SJSA1 (cell line): ENCODE data around the gene NRN1. TPM values are rescaled to one million over a fixed set of nuclear protein-coding genes. Genes with fewer than 3 reads are reported as not detected.
"Not testable (repeated sequence)": the region's sequence is repeated elsewhere in the genome, so short reads cannot be mapped to it uniquely, and the experiment has no call there.

Source experiments
- DNase-seq, 2 experiments: peaks; one replicate each; pipeline ENCODE4 v3.0.0-alpha.2; 2015 to 2020; ENCODE audit warnings: low spot score in 2 of 2, low read depth in 1 of 2
- H3K27ac ChIP-seq: fragments of 250-450 bp; sonication (Bioruptor Pico); 2 replicates; pipeline ENCODE4 v1.5.1; 2020; ENCODE audit warnings: mild to moderate bottlenecking, moderate library complexity
- H3K27me3 ChIP-seq: fragments of 250-450 bp; sonication (Bioruptor Pico); replicated peaks from 2 replicates; pipeline ENCODE4 v1.5.1; 2020; ENCODE audit warnings: mild to moderate bottlenecking, moderate library complexity
- H3K36me3 ChIP-seq: fragments of 250-450 bp; sonication (Bioruptor Pico); 2 replicates; pipeline ENCODE4 v1.5.1; 2020; ENCODE audit warnings: mild to moderate bottlenecking
- H3K4me1 ChIP-seq: fragments of 250-450 bp; sonication (Bioruptor Pico); replicated peaks from 2 replicates; pipeline ENCODE4 v1.6.1; 2021; ENCODE audit warnings: mild to moderate bottlenecking
- H3K4me3 ChIP-seq: fragments of 250-450 bp; sonication (Bioruptor Pico); 2 replicates; pipeline ENCODE4 v1.5.1; 2020; ENCODE audit warnings: mild to moderate bottlenecking
- H3K9me3 ChIP-seq: fragments of 250-450 bp; sonication (Bioruptor Pico); replicated peaks from 2 replicates; pipeline ENCODE4 v1.5.1; 2020; ENCODE audit warnings: mild to moderate bottlenecking
- total RNA-seq: library from RNA; depleted of rRNA; stranded (reverse); fragments of >200 nt; shearing (Covaris generic); gene quantifications from 2 replicates; pipeline ENCODE4 v1.2.3, GENCODE V29; 2014

Gene NRN1
- total RNA-seq, 1 experiment from 2014 or later, result 19.4 TPM

GRCh38 chr6:5984150-5985089 lies 22.3 kb downstream of the NRN1 start:
- no peaks in the 10 kb centered on the region for H3K36me3 ChIP-seq
- 0 out of 2 replicates have a peak, but pooled peaks cover 3% of the 10 kb centered on the region for H3K9me3 ChIP-seq
- no peak for DNase-seq
- H3K4me3 ChIP-seq, result no peak overlapping the region
- peaks cover 18% of the 10 kb centered on the region for H3K4me1 ChIP-seq
- H3K27ac ChIP-seq, result no peak overlapping the region
- no peaks in the 10 kb centered on the region for H3K27me3 ChIP-seq

DNA sequence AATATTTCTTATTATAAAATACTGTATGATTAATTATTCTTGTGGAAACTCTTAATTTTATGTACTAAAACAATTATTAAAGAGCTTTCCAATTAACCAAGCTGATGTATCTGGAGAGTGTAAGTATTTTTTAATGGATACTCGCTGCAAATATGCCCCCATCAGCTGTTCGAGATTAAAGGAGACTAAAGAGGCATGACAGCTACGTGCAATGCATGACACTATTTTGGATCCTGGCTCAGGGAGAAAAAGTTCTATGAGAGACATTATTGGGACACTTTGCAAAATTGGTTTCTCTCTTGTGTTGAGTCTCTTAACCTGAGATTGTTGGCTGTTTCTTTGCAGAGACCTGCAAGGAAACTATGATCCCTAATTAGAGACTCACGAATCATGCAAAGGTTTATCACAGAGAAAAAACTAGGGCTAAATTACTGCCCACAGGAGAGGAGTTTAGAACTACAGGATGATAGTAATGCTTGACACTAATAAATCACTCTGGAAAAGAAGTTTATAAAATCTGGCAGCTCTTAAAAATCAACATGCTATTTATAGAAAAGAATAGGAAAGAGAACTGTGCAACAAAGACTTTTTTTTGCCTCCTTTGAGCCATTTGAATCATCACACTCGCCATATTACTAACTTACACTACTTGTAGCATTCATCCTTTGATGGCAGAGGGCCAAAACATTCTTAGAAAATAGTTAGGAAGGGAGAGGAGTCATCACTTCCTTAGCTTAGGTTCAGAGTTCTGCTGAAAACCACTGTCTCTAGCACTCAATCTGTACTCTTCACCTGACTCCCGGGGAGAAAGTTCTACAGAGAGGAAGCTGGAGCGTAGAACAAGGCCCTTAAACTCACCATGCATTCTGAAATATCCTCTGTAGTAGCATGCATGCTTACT lies 25.3 kb downstream of the NRN1 start:
- H3K9me3 ChIP-seq, result no peaks in the 10 kb centered on the region
- H3K27ac ChIP-seq, result no peak overlapping the region
- H3K27me3 ChIP-seq, result no peaks in the 10 kb centered on the region
- peak in 1 of 2 experiments; percentile 53 for DNase-seq
- H3K36me3 ChIP-seq, result no peaks in the 10 kb centered on the region
- peaks cover 4% of the 10 kb centered on the region; the same call in 1 of the 2 replicates for H3K4me1 ChIP-seq
- H3K4me3 ChIP-seq, result no peak overlapping the region

- H3K4me3 ChIP-seq, result no peak overlapping the region
- no peaks in the 10 kb centered on the region for H3K9me3 ChIP-seq
- H3K27me3 ChIP-seq, result no peaks in the 10 kb centered on the region
- H3K27ac ChIP-seq, result no peak overlapping the region
- H3K4me1 ChIP-seq, result peaks cover 4% of the 10 kb centered on the region; the same call in 1 of the 2 replicates
- no peaks in the 10 kb centered on the region for H3K36me3 ChIP-seq
- no peak for DNase-seq
Measured at GRCh38 chr6:5979650-5980420, 26.9 kb downstream of the NRN1 start.

DNA sequence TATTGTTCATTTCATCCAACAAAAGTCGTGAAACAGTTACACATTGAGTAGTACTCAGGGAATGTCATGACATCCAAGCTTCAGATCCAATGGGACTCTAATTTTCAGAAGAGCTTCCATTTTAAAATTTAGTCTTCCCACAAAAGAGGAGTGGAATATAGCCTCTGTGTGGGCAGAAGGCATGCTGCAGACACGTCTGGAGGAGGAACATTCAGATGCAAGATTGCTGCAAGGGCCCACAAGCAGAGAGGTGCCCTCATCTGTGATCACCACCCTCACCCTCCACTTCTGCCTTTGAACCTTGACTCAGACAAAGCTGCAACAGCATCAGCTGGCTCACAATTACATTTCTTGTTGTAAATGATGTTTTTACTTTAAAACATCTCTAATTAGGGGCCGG lies 29.9 kb downstream of the NRN1 start:
- Histone ChIP-seq H3K4me3 (no peak overlapping the region), H3K27me3 (no peaks in the 10 kb centered on the region), H3K36me3 (no peaks in the 10 kb centered on the region), H3K9me3 (no peaks in the 10 kb centered on the region), H3K27ac (no peak overlapping the region), H3K4me1 (peaks cover 4% of the 10 kb centered on the region; the same call in 1 of the 2 replicates)
- DNase-seq, result no peak

GRCh38 chr6:5968817-5969734 lies 37.6 kb downstream of the NRN1 start:
- Histone ChIP-seq H3K4me1 (peaks cover 10% of the 10 kb centered on the region), H3K27ac (no peak overlapping the region), H3K4me3 (no peak overlapping the region), H3K36me3 (no peaks in the 10 kb centered on the region), H3K9me3 (no peaks in the 10 kb centered on the region), H3K27me3 (no peaks in the 10 kb centered on the region)
- DNase-seq, result peak in 1 of 2 experiments; percentile 33

DNA sequence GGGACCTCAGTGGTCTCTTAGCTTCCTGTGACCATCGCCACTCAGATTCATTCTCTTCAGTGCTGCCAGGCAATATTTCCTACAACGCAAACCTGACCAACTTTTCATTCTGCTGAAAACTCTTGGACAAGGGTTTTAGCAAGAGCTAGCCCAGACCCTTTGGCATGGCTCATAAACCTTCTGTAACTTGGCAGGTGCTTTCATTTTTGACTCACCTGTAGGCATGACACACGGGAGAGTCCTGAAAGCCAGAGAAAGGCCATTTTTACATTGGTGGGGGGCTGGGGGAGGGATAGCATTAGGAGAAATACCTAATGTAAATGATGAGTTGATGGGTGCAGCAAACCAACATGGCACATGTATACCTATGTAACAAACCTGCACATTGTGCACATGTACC lies 38.7 kb downstream of the NRN1 start:
- not testable (repeated sequence) for H3K9me3 ChIP-seq, DNase-seq, H3K27ac ChIP-seq

DNA sequence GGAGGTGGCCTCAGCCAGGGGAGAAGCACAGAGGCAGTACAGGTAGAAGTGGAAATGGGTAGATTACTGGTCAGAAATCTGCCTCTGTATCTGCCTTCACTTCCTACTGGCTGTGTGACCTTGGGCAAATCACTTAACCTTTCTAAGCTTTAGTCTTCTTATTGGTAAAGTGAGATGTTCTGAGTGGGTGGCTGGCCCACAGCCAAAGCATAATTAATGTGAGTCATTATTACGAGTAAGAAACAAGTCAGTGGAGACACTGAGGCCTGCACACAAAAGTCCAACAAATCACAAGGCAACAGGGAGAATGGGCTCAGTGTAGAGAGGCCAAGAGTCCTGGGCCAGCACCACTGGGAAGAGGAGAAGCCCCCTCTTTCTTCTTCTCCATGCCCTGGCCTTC lies 39.1 kb downstream of the NRN1 start:
- no peak for DNase-seq

More for the DNA sequence above, 38.7 kb downstream of the NRN1 start:
- H3K4me3 ChIP-seq, H3K27me3 ChIP-seq, H3K36me3 ChIP-seq, H3K4me1 ChIP-seq: not testable (repeated sequence)

GRCh38 chr6:5962794-5963193 lies 43.9 kb downstream of the NRN1 start:
- DNase-seq, result no peak
- Histone ChIP-seq H3K36me3 (no peaks in the 10 kb centered on the region), H3K27me3 (no peaks in the 10 kb centered on the region), H3K4me1 (no peaks in the 10 kb centered on the region), H3K9me3 (no peaks in the 10 kb centered on the region), H3K27ac (no peak overlapping the region), H3K4me3 (no peak overlapping the region)

More for the DNA sequence above, 39.1 kb downstream of the NRN1 start:
- no peaks in the 10 kb centered on the region for H3K27me3 ChIP-seq
- no peaks in the 10 kb centered on the region for H3K9me3 ChIP-seq
- H3K4me1 ChIP-seq, result peaks cover 10% of the 10 kb centered on the region
- no peak overlapping the region for H3K27ac ChIP-seq
- no peak overlapping the region for H3K4me3 ChIP-seq
- no peaks in the 10 kb centered on the region for H3K36me3 ChIP-seq

DNA sequence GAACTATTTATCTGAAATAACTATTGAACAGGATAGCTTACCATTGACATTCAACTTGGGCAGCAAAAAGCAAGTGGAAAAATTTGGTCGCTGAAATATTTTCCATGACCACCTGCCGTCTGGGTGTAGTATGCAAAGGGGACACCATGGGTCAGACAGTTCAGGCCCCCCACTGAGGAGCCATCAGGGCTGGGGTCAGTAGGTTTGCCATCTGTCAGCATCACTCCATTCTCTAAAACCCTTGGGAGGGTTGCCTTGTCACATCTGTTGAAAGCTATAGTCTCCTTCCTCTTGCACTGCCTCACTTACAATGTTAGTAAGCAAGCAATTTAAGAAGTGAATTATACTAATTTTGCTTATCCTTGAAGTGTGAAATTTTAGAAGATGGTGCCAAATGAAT lies 44.9 kb downstream of the NRN1 start:
- DNase-seq, result no peak
- Histone ChIP-seq H3K9me3 (no peaks in the 10 kb centered on the region), H3K27ac (no peak overlapping the region), H3K27me3 (no peaks in the 10 kb centered on the region), H3K36me3 (no peaks in the 10 kb centered on the region), H3K4me3 (no peak overlapping the region), H3K4me1 (no peaks in the 10 kb centered on the region)

DNA sequence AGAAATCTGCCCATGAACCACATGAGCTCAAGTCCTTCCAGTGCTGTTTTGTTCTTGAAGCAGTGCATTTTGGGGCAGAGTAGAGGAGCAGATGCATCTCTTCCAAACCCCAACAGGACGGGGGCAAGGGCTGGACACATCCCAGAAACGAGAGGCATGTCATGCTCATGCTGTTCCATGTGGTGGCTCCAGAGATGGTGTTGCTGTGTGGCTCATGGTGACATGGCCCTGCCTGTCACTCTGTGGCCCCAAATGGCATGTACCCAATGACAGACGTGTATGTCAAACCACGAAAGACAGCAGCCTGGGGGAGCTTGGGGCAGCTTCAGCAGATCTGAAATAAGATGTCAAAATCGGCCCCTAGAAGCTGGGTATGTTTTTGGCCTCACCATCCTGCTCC lies 46.3 kb downstream of the NRN1 start:
- Histone ChIP-seq H3K27me3 (no peaks in the 10 kb centered on the region), H3K27ac (no peak overlapping the region), H3K4me1 (no peaks in the 10 kb centered on the region), H3K9me3 (no peaks in the 10 kb centered on the region), H3K36me3 (no peaks in the 10 kb centered on the region), H3K4me3 (no peak overlapping the region)
- no peak for DNase-seq

DNA sequence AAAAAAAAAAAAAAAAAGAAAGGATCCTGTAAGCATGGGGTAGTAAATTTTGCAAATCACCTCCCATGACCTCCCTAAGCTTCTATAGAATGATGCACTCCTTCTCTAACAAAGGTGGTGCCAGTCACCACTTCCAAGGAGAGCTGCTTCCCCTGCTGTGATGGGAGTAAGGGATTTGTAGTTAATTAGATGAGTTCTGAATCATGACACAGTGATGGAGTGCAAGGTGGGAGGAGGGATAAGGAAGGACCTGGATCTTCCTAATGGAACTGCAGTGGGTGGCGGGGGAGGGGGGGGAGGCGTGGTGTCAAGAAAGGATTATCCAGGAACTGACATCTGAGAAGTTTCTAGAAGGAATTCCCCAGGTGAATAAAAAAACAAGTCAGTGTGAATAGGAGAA lies 47.8 kb downstream of the NRN1 start:
- Histone ChIP-seq H3K4me3 (no peak overlapping the region), H3K4me1 (no peaks in the 10 kb centered on the region), H3K27ac (no peak overlapping the region), H3K9me3 (no peaks in the 10 kb centered on the region), H3K27me3 (no peaks in the 10 kb centered on the region), H3K36me3 (no peaks in the 10 kb centered on the region)
- no peak for DNase-seq

GRCh38 chr6:5956939-5957338 lies 49.8 kb downstream of the NRN1 start:
- Histone ChIP-seq H3K36me3 (no peaks in the 10 kb centered on the region), H3K4me3 (no peak overlapping the region), H3K4me1 (no peaks in the 10 kb centered on the region), H3K27ac (no peak overlapping the region), H3K27me3 (no peaks in the 10 kb centered on the region), H3K9me3 (no peaks in the 10 kb centered on the region)
- no peak for DNase-seq
